HCT116 (cell line): ENCODE measurements around the gene CTBP1. TPM values are rescaled to one million over a fixed set of nuclear protein-coding genes. Genes with fewer than 3 reads are reported as not detected.

Source experiments
- ATAC-seq: fragments of 200-7000 bp; cut with Tn5 transposase; 2 replicates; pipeline ENCODE4 v1.9.1; 2020; ENCODE audit warnings: mild to moderate bottlenecking, moderate library complexity
- BruUV-seq: library from RNA; stranded (reverse); fragments of 400-500 nt; replicated peaks from 2 replicates; lab custom pipeline; 2021; lab: Mats Ljungman, UMichigan
- CTCF ChIA-PET: fragments of 300-600 bp; sonication (Branson Sonifier 250); formaldehyde crosslinking; loops from one replicate; lab custom pipeline; 2021; ENCODE audit warnings: antibody characterized with exemption; lab: Charles Lee
- POLR2A ChIA-PET: fragments of 300-600, 350-600 bp; sonication (Branson Sonifier 250); formaldehyde crosslinking; loops from one replicate; lab custom pipeline; 2021; ENCODE audit warnings: antibody characterized with exemption; lab: Charles Lee
- RAD21 ChIA-PET, 2 experiments: fragments of 300-600 bp; sonication (Branson Sonifier 250); formaldehyde crosslinking; loops; one replicate each; lab custom pipeline; 2023; ENCODE audit warnings: low total read pairs in 2 of 2; ENCODE audit not compliant: uncharacterized antibody in 2 of 2, unreplicated experiment in 2 of 2, low non-redundant PET in 1 of 2; lab: Charles Lee
- DNase-seq: peaks from one replicate; pipeline ENCODE4 v3.0.0-alpha.2; 2010; ENCODE audit warnings: low read depth, low spot score
- H2AFZ ChIP-seq: fragments of 200-600 bp; shearing (Covaris generic), sonication (generic); 2 replicates; pipeline ENCODE4 v1.6.1; 2017; ENCODE audit warnings: low read depth, mixed run types, mixed read lengths, antibody characterized with exemption, low read length; ENCODE audit not compliant: poor library complexity, severe bottlenecking
- H3K27ac ChIP-seq: 2 replicates; pipeline ENCODE4 v1.5.1; 2012; ENCODE audit warnings: low read depth, low read length
- H3K27me3 ChIP-seq: fragments of 200-600 bp; sonication (generic); 2 replicates; pipeline ENCODE4 v1.6.1; 2016; ENCODE audit warnings: mixed run types, low read length, mixed read lengths; ENCODE audit not compliant: insufficient read depth
- H3K36me3 ChIP-seq, 2 experiments: fragments of 200-500 bp in 1 of 2; fragments of 200-600 bp in 1 of 2; sonication (Bioruptor generic) in 1 of 2; sonication (generic) in 1 of 2; 2 replicates each; pipeline versions ENCODE4 v1.5.1 to v1.6.1; 2014 to 2016; ENCODE audit warnings: low read length in 2 of 2, inconsistent platforms in 1 of 2, mixed read lengths in 1 of 2, mixed run types in 1 of 2; ENCODE audit not compliant: insufficient read depth in 2 of 2, control insufficient read depth in 1 of 2
- H3K4me1 ChIP-seq, 2 experiments: fragments of 200-600 bp in 1 of 2; sonication (generic) in 1 of 2; 2 replicates each; pipeline versions ENCODE4 v1.5.1 to v1.6.1; 2012 to 2017; ENCODE audit warnings: low read length in 2 of 2, inconsistent platforms in 1 of 2, mild to moderate bottlenecking in 1 of 2, mixed read lengths in 1 of 2, mixed run types in 1 of 2, moderate library complexity in 1 of 2; ENCODE audit not compliant: insufficient read depth in 2 of 2, control insufficient read depth in 1 of 2
- H3K4me2 ChIP-seq: fragments of 200-600 bp; sonication (generic); 2 replicates; pipeline ENCODE4 v1.6.1; 2017; ENCODE audit warnings: mixed run types, low read length, mixed read lengths
- H3K4me3 ChIP-seq, 2 experiments: fragments of 200-600 bp in 1 of 2; sonication (generic) in 1 of 2; replicated peaks in 1 of 2; 2 replicates each; pipeline ENCODE4 v1.5.1; 2011 to 2016; ENCODE audit warnings: low read length in 2 of 2, control low read depth in 1 of 2, low read depth in 1 of 2, mild to moderate bottlenecking in 1 of 2, mixed read lengths in 1 of 2, mixed run types in 1 of 2
- H3K79me2 ChIP-seq: fragments of 200-600 bp; sonication (generic); 2 replicates; pipeline ENCODE4 v1.6.1; 2017; ENCODE audit warnings: mild to moderate bottlenecking, mixed run types, low read length, moderate library complexity, mixed read lengths; ENCODE audit not compliant: insufficient read depth
- H3K9ac ChIP-seq: fragments of 200-600 bp; sonication (generic); 2 replicates; pipeline ENCODE4 v1.6.1; 2016; ENCODE audit warnings: low read length, mixed read lengths
- H3K9me2 ChIP-seq: fragments of 200-600 bp; sonication (generic), shearing (Covaris generic); 2 replicates; pipeline ENCODE4 v1.6.1; 2017; ENCODE audit warnings: mixed run types, mild to moderate bottlenecking, moderate library complexity; ENCODE audit not compliant: insufficient read depth
- H3K9me3 ChIP-seq, 2 experiments: fragments of 200-500 bp in 1 of 2; fragments of 200-600 bp in 1 of 2; sonication (Bioruptor generic) in 1 of 2; sonication (generic) in 1 of 2; 2 replicates each; pipeline ENCODE4 v1.6.1; 2014 to 2017; ENCODE audit warnings: low read length in 2 of 2, mixed read lengths in 2 of 2, inconsistent platforms in 1 of 2, low read depth in 1 of 2, mild to moderate bottlenecking in 1 of 2, mixed run types in 1 of 2, moderate library complexity in 1 of 2; ENCODE audit not compliant: control insufficient read depth in 1 of 2, insufficient read depth in 1 of 2
- H4K20me1 ChIP-seq: fragments of 200-600 bp; sonication (generic), shearing (Covaris generic); 2 replicates; pipeline ENCODE4 v1.6.1; 2017; ENCODE audit warnings: mixed run types, mild to moderate bottlenecking, moderate library complexity; ENCODE audit not compliant: insufficient read depth
- ELF1 ChIP-seq: IDR thresholded peaks from 2 replicates; pipeline ENCODE4 v1.6.1; 2012; ENCODE audit warnings: low read depth, borderline replicate concordance
- EZH2phosphoT487 ChIP-seq: fragments of 200-600 bp; IDR thresholded peaks from 2 replicates; pipeline ENCODE4 v1.6.1; 2018; ENCODE audit warnings: antibody characterized with exemption, borderline replicate concordance
- FOSL1 ChIP-seq: IDR thresholded peaks from 2 replicates; pipeline ENCODE4 v1.6.1; 2012; ENCODE audit warnings: low read depth
- JUND ChIP-seq: IDR thresholded peaks from 2 replicates; pipeline ENCODE4 v1.6.1; 2012
- POLR2AphosphoS5 ChIP-seq: IDR thresholded peaks from 2 replicates; pipeline ENCODE4 v1.6.1; 2011; ENCODE audit warnings: mild to moderate bottlenecking, low read depth, low read length, moderate library complexity
- SIN3A ChIP-seq: IDR thresholded peaks from 2 replicates; pipeline ENCODE4 v1.6.1; 2012; ENCODE audit warnings: low read depth
- SP1 ChIP-seq: IDR thresholded peaks from 2 replicates; pipeline ENCODE4 v1.6.1; 2012; ENCODE audit warnings: low read depth
- YY1 ChIP-seq: IDR thresholded peaks from 2 replicates; pipeline ENCODE4 v1.6.1; 2011; ENCODE audit warnings: low read length, low read depth, moderate library complexity, mild to moderate bottlenecking; ENCODE audit not compliant: insufficient replicate concordance; ENCODE audit errors: extremely low read depth
- intact Hi-C: fragments of 100-400 bp; cut with micrococcal nuclease; formaldehyde crosslinking; loops from 2 replicates; pipeline ENCODE4 v1.10.0; 2022
- total RNA-seq: library from RNA; stranded (reverse); gene quantifications from one replicate; pipeline ENCODE4 v1.2.1, GENCODE V29; 2021; ENCODE audit not compliant: unreplicated experiment
- TF ChIP-seq, protein P1 (sequence below): IDR thresholded peaks from 2 replicates; pipeline ENCODE4 v1.6.1; 2012
- TF ChIP-seq, protein P2 (sequence below), 3 experiments: fragments of 200-600 bp in 1 of 3; sonication (generic) in 1 of 3; IDR thresholded peaks in 2 of 3; conservative IDR thresholded peaks in 1 of 3; 2 replicates each; pipeline ENCODE4 v1.5.1; 2012 to 2017; ENCODE audit warnings: low read depth in 2 of 3, low read length in 2 of 3, antibody characterized with exemption in 1 of 3, borderline replicate concordance in 1 of 3, control low read depth in 1 of 3, mild to moderate bottlenecking in 1 of 3, mixed read lengths in 1 of 3, mixed run types in 1 of 3, moderate library complexity in 1 of 3; ENCODE audit not compliant: insufficient read depth in 1 of 3
- TF ChIP-seq, protein P3 (sequence below): IDR thresholded peaks from 2 replicates; pipeline ENCODE4 v1.6.1; 2012

CTBP1 gene
- total RNA-seq, 1 experiment from 2014 or later = 175 TPM

DNA sequence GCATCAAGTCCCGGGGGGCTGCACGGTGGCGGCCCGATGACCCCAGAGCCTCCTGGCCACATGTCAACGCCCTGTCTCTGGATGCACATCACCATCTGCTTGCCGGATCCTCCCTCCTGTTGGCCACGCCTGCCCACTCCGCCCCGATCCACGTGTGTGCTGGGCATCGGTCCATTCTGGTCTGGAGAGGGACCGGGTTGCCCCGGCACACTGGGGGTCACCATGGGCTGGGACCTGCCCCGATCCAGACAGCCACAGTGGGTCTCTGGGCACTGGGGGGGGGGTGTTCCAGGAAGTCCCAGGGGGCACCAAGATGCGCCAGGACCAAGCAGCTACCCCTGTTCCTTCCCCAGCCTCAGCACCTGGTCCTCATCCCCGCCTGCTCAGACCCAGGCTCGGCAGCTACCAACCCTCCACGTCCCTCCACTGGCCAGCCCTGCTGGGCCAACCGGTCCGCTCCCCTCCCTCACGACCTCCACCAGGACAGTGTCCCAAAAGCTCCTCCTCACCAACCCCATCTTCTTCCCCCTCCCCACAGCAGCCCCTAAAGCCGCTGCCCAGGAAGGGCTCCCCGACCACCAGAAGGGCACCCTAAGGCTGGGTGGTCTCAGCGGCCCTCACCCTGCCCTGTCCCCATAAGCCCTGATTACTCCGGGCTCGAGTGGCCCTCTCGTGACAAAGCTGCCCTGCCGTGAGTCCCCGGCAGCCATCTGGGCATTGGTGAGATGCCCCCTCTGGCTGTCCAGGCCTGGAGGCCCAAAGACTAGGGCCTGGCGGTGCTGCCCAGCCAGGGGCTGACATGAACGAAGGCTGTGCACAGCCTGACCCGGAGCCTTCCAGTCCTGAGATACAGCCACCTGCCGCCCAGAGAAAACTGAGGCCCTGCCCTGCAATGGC is 4.6 kb downstream of the CTBP1 start:
- ChIA-PET POLR2A (no interaction called here), RAD21 (no interaction called here), CTCF (interaction anchor here (1.3 kb wide), 1 partner anchor 24 kb away, joined by 3 read pairs; no protein-coding TSS in a partner anchor)
- no peak overlapping the region for H3K4me2 ChIP-seq
- peaks cover 4 to 6% of the 10 kb centered on the region in 2 experiments; a peak in 3 of 4 replicates for H3K36me3 ChIP-seq
- no peak overlapping the region for H2AFZ ChIP-seq
- DNase-seq (no peak), ATAC-seq (no peak)
- no peak overlapping the region for H3K9ac ChIP-seq
- no peaks in the 10 kb centered on the region for H4K20me1 ChIP-seq
- H3K4me1 ChIP-seq = peaks cover 9 to 12% of the 10 kb centered on the region in 2 experiments
- H3K79me2 ChIP-seq = peaks cover 84% of the 10 kb centered on the region
- no TSS peak for BruUV-seq
- H3K4me3 ChIP-seq = no peak overlapping the region
- H3K9me2 ChIP-seq = no peaks in the 10 kb centered on the region
- intact Hi-C loops = no loop called here
- no peak overlapping the region for H3K27ac ChIP-seq
- no peaks in the 10 kb centered on the region for H3K27me3 ChIP-seq
- TF ChIP-seq FOSL1 (no peak), SP1 (no peak), JUND (no peak), SIN3A (no peak), POLR2AphosphoS5 (no peak), EZH2phosphoT487 (no peak), ELF1 (no peak), YY1 (no peak)
- TF ChIP-seq, protein P1, sequence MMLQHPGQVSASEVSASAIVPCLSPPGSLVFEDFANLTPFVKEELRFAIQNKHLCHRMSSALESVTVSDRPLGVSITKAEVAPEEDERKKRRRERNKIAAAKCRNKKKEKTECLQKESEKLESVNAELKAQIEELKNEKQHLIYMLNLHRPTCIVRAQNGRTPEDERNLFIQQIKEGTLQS = no peak
- TF ChIP-seq, protein P2, sequence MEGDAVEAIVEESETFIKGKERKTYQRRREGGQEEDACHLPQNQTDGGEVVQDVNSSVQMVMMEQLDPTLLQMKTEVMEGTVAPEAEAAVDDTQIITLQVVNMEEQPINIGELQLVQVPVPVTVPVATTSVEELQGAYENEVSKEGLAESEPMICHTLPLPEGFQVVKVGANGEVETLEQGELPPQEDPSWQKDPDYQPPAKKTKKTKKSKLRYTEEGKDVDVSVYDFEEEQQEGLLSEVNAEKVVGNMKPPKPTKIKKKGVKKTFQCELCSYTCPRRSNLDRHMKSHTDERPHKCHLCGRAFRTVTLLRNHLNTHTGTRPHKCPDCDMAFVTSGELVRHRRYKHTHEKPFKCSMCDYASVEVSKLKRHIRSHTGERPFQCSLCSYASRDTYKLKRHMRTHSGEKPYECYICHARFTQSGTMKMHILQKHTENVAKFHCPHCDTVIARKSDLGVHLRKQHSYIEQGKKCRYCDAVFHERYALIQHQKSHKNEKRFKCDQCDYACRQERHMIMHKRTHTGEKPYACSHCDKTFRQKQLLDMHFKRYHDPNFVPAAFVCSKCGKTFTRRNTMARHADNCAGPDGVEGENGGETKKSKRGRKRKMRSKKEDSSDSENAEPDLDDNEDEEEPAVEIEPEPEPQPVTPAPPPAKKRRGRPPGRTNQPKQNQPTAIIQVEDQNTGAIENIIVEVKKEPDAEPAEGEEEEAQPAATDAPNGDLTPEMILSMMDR (IDR thresholded peaks at IDR 0.05 in 2 of 3, conservative IDR thresholded peaks at IDR 0.05 in 1 of 3; ENCODE audit: borderline replicate concordance in 1 of 3, insufficient read depth in 1 of 3, low read depth in 2 of 3, low read length in 2 of 3) = no peak
- TF ChIP-seq, protein P3, sequence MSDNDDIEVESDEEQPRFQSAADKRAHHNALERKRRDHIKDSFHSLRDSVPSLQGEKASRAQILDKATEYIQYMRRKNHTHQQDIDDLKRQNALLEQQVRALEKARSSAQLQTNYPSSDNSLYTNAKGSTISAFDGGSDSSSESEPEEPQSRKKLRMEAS = no peak
- H3K9me3 ChIP-seq = no peaks in the 10 kb centered on the region
